NCI-H1930 (cell line): ENCODE results near the gene APAF1.

ENCODE experiments used
- DNase-seq, 2 experiments: peaks; one replicate each; lab custom pipeline; 2025; lab: John Stamatoyannopoulos, UW

Gene APAF1

GRCh38 chr12:98660521-98660920 lies 15.4 kb downstream of the APAF1 start:
- no peak for DNase-seq

DNA sequence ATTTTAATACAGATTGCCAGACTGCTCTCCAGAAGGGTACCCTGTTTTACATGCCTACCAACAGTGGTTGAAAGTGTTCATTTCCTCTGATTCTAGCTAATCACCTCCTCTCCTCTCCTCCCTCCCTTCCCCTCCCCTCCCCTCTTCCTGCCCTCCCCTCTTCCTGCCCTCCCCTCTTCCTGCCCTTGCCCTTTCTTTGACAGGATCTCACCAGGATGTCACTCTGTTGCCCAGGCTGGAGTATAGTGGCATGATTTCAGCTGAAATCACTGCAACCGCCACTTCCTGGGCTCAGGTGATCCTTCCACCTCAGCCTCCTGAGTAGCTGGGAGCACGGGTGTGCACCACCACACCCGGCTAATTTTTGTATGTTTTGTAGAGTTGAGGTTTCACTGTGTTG lies 24.7 kb downstream of the APAF1 start:
- no peak for DNase-seq

GRCh38 chr12:98671459-98671858 lies 26.4 kb downstream of the APAF1 start:
- DNase-seq, result no peak

DNA sequence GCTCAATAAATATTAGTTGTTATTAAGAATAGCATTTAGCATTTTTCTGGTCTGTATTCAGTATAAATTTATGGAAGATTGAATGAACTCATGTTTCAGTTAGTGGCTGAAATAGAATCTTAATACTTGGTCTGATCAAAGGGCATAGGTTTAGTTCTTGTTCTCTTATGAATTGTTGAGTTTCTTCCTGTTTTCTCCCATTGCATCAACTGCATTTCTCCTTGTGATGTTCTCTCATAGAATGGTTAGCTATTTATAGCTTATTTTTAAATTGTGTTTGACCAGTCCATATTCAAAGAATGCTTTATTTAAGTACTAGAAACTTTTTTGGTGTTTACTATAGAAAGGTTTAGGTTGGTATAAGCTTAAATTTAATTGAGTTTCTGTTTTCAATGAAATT lies 29.8 kb downstream of the APAF1 start:
- DNase-seq, result no peak

- DNase-seq, result no peak
Measured at GRCh38 chr12:98678236-98678945, 33.3 kb downstream of the APAF1 start.

GRCh38 chr12:98678946-98679610 lies 34.0 kb downstream of the APAF1 start:
- no peak for DNase-seq

GRCh38 chr12:98679611-98680005 lies 34.5 kb downstream of the APAF1 start:
- DNase-seq, result no peak

- no peak for DNase-seq
Measured at GRCh38 chr12:98684199-98684598, 39.1 kb downstream of the APAF1 start.

- no peak for DNase-seq
Measured at GRCh38 chr12:98686603-98687002, 41.5 kb downstream of the APAF1 start.

- no peak for DNase-seq
Measured at GRCh38 chr12:98691351-98691750, 46.3 kb downstream of the APAF1 start.

DNA sequence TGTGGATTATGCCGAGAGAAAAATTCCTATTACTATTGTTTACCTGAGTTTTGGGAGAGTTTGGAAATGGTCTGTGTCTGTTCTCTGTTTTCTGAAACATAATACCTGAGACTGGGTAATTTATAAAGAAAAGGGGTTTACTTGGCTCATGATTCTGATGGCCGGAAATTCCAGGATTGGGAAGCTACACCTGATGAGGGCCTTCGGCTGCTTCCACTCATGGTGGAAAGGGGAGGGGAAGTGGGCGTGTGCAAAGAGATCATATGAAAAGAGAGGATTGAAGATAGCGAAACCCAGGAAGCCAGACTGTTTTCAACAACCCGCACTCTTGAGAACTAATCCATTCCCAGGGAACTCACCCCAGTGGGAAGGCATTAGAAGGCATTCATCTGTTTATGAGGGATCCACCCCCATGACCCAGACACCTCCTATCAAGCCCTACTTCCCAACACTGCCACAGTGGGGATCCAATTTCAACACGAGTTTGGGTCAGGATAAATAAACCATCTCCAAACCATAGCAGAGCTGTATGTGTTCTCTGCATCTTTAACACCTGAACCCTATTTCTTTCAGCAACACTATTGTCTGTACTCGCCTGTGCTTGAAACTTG lies 51.1 kb downstream of the APAF1 start:
- no peak for DNase-seq

DNA sequence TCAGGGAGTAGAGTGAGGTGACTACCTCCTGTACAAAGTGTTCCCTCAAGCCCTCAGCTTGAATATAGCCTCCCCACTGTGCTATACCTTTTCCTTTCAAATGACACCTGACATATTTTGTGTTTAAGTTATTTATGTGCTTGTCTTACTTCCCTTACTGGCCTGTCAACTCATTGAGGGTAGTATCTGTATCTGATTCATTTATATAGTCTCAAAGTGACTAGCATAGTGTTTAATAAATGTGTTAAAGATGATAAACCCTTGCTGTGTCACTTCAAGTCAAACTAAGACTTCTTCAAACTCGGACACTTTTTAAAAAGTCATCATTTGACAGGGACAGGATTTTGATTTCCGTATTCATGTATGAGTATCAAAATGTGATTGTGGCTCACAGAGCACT lies 52.1 kb downstream of the APAF1 start:
- no peak for DNase-seq

- peak in 1 of 2 experiments; percentile 27 for DNase-seq
Measured at GRCh38 chr12:98698603-98699463, 53.7 kb downstream of the APAF1 start.

DNA sequence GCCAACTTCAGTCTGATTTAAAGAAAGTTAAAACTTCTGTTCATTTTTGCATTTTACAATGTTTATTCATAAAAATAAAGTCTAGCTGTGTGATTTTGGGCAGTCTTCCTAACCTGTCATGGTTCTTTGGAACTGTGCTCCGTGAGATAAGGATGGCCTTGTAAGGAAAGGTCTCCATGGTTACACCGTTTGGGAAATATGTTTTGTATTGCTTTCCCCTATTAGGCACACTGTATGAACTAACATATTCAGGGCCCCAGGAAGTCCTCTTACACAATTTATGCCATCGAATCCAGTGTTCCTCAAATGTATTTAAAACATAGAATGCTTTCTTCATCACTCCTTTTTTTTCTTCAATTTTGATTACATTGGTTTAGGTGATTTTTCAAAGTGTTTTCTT lies 54.5 kb downstream of the APAF1 start:
- DNase-seq, result no peak

- no peak for DNase-seq
Measured at GRCh38 chr12:98701166-98701565, 56.1 kb downstream of the APAF1 start.

- DNase-seq, result no peak
Measured at GRCh38 chr12:98709022-98709421, 63.9 kb downstream of the APAF1 start.

GRCh38 chr12:98714426-98714825 lies 69.3 kb downstream of the APAF1 start:
- DNase-seq, result no peak

DNA sequence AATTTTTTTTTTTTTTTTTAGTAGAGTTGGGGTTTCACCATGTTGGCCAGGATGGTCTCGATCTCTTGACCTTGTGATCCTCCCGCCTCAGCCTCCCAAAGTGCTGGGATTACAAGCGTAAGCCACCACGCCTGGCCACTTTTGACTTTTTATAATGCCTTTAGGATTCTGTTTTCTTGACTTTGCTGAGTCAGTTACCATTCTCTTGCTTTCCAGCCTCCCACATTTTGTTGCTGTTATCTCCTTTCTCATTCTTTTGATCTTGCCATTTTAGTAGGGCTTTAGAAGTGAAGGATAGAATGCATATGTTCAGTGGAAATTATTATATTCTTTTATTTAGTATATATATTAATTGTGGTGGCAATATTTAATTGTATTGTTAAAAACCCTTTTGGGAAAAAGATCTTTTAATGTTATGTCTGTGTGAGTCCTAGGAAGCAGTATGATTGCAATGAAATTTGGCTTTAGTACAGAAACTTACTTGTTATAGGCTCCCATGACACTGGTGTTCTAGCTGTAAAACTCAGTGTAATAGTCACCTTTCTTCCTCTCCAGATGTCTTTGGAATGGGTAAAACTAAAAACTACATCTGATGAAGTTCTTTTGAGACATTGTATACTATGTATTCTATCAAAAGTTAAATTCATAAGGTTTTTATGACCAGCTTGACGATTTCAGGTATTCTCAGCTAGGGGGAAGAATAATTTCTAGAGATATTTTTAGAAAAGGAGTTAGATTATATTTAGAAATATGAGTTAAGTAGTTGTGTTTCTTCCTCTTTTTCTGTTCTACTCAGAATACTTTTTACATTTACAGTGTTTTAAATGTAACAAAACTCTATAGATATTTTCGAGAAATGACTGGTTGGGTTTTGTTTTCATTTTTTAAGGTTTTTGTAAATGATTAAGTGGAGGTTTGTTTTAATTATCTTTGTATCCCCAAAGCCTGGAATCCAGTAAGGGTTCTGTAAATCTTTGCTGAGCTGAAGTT lies 74.7 kb downstream of the APAF1 start:
- DNase-seq, result no peak

GRCh38 chr12:98721204-98721702 lies 76.2 kb downstream of the APAF1 start:
- no peak for DNase-seq

- DNase-seq, result no peak
Measured at GRCh38 chr12:98724384-98725155, 79.5 kb downstream of the APAF1 start.
